Fibroblast of mammary gland (primary cell): ENCODE data around the gene BCAS3.

Source experiments
- DNase-seq: peaks from one replicate; pipeline ENCODE4 v3.0.0-alpha.2; 2010; ENCODE audit warnings: low read depth
- H3K4me3 ChIP-seq: 2 replicates; pipeline ENCODE4 v1.5.1; 2011; ENCODE audit warnings: low read depth, mild to moderate bottlenecking, low read length, moderate library complexity; ENCODE audit not compliant: control insufficient read depth
- TF ChIP-seq, protein P1 (sequence below): conservative IDR thresholded peaks from 2 replicates; pipeline ENCODE4 v1.5.1; 2011; ENCODE audit warnings: low read depth, low read length, inconsistent platforms; ENCODE audit not compliant: control insufficient read depth, insufficient read depth

BCAS3 gene

DNA sequence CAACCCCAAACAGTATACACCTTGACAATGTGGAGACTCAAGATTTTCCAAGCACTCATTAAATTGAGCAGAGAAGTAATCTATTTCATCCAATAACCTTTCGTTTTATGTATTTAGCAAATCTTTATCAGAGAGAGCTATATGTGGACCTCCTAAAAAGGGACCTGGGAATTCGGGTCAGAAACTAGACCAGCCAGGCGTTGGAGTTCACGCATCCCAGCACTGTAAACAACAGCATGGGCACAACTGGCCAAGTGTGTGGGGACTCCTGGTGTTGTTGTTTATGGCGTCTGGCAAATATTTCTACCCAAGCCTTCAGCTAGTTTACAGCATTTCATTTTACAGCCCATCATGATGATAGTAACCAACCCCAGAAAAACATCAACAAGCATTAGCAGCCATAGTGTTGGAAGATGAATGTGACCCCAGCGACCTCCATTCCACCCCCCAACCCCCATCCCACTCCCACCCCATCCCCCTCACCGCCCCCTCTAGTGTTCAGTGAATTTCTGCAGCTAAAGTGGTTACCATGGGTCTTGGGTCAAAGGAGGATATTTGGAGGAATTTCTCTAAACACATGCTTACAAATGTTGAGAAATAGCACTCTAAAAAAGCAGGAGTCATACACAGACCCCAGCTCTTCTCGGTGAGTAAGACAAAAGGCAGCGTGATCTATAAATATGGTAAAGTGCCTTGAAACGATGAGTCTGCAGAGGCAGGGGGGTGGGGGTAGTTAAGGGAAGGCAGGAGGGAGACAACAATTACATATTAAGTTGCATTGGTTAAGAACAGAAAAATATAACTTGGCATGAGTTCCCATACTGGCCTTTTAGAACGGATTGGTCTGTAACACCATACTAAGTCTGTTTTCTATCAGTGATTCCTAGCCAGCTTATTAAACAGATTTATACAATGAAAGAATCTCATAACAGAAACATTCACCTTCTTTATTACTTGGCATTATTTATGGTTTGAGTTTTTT lies 630.5 kb downstream of the BCAS3 start:
- H3K4me3 ChIP-seq: no peak overlapping the region
- DNase-seq: peak; percentile 100
- TF ChIP-seq, protein P1, sequence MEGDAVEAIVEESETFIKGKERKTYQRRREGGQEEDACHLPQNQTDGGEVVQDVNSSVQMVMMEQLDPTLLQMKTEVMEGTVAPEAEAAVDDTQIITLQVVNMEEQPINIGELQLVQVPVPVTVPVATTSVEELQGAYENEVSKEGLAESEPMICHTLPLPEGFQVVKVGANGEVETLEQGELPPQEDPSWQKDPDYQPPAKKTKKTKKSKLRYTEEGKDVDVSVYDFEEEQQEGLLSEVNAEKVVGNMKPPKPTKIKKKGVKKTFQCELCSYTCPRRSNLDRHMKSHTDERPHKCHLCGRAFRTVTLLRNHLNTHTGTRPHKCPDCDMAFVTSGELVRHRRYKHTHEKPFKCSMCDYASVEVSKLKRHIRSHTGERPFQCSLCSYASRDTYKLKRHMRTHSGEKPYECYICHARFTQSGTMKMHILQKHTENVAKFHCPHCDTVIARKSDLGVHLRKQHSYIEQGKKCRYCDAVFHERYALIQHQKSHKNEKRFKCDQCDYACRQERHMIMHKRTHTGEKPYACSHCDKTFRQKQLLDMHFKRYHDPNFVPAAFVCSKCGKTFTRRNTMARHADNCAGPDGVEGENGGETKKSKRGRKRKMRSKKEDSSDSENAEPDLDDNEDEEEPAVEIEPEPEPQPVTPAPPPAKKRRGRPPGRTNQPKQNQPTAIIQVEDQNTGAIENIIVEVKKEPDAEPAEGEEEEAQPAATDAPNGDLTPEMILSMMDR: peak; percentile 17

DNA sequence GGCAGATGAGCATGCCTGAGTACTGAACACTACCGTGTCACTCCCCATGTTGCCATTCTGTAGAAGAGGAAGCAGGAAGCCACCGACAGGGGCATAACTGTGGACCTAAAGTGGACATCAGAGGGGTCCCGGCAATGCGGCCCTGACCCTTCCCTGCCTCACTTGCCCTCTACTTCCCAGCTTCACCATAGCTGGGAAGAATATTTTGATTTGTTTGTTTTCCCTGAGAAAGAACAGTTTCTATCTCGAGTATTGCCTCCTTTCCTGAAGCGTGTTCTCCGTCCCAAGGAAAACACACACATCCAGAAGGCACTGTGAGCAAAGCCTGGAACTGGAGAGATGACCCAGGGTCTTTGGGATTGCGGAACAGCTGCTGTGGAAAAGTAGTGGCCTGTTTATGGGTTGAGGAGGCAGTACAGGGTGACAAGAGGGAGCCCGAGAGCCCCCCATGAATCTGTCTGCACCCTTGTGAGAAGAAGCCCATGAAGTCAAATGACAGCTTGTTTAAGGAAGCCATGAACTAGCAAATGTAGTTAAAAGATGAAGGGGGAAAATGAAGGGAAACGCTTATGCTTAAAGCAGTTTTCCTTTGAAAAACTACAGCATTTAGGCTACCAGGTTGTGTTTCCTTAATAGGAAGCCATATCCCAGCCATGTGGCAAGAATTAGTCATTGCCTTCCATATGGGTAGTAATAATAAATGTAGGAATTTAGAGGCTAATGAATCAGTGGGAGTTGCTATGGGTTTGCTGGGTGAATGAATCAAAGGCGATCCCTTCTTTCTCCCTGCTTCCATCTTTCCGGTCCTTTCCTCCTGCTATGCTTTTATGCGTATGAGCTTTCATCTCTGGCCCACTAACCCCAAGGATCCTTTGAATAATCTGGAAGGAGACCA lies 632.0 kb downstream of the BCAS3 start:
- TF ChIP-seq, protein P1: no peak
- no peak overlapping the region for H3K4me3 ChIP-seq
- peak; percentile 94 for DNase-seq

DNA sequence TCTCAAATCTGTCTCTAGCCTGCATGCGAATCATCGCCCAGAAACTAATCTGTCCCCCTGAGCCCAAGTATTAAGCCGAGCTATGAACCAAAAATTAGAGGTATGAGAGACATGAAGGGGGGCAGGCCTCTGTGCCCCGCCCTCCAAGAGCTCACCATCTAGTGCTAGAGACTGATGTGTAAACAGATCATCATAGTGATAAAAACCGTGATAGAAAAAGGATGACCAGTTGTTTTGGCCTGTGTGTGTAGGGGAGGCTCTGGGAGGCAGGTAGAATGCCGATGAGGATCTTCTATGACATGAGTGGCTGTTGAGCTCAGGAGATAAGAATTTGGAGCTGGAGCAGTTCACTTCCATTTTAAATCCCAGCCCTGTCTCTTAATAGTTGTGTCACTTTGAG lies 632.9 kb downstream of the BCAS3 start:
- TF ChIP-seq, protein P1: no peak
- no peak for DNase-seq
- H3K4me3 ChIP-seq: no peak overlapping the region

DNA sequence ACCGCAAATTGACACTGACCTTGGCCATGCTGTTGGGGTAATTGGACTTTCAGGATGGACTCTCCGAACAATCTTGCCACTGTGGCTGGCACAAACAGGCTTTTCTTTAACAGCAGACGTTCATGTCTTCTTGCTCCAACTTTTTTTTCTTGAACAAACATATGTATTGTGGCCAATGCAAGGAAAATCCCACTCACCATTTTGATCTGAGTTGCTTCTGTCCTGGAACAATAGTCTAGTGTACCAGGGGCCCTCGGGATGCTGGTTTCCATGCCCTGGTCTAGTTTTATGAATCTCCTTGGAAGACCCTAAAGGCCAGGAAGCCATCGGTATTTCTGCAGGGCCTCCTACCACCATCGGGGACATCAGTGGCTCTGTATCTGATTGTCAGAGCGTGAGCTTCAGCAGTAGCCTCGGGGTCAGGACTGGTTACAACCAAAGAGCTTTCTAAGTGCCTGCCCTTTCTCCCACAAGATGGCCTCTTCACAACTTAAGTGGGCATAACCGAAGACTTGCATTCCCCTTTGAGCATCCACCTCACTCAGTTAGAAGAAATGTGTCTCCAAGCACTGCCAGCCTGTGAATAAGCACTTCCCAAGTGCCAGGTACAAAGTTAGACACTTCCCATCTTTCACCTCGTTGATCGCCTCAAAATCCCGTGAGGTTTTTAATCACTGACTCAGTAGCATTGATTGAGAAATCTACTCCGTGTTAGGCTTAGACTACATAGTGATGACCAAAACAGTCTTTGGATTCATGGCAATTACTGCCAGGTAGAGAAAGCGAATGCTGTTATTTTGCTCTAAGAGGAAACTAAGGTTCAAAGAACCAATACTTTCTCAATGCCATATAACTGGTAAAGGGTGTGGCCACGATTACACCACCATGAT lies 635.0 kb downstream of the BCAS3 start:
- DNase-seq: peak; percentile 63
- H3K4me3 ChIP-seq: no peak overlapping the region
- TF ChIP-seq, protein P1: no peak

DNA sequence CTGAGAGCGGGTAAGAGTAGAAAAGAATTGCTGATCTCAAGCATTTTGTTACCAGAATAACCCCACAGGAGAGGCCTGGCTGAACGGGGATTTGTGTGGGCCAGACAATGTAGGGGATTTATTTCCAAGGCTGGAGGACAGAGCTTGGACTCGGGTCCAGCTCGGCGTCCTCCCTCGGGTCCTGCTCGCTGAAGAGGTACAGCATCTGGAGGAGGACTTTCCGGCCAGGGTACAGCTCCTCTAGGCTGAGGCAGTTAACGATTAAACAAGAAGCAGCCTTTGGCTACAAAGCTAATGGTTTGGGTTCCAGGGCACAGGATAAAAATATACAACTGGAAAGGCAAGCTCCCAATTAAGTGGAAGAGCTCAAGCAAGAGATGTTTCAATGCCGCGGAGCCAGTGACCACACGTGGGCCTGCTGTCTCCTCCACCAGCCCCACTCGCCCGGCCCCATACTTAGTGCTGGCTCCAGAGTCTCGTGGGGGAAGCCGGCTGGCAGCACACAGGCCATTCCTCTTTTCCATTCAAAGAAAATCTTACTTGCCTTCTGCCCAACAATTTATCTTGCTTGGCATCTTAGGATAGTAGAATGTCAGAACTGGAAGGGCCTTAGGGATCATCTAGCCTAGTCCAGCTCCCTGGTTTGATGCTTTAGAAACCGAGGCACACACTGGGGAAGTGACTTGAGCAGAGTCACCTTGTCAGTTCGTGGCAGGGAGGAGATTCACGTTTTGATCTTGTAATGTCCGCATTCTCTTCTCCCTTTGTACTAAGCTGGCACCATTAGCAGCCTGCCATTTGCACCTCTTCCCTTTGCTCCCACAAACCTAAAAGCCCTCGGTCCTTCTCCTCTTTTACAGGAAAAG lies 636.0 kb downstream of the BCAS3 start:
- TF ChIP-seq, protein P1: no peak
- H3K4me3 ChIP-seq: no peak overlapping the region
- no peak for DNase-seq
